Activated CD8-positive, alpha-beta memory T cell treated with anti-CD3 and anti-CD28 coated beads, Interleukin-2, amount 50 U/mL, for 1 hour (primary cell): ENCODE results near the gene CHRNB4.
"Not testable (repeated sequence)": the region's sequence is repeated elsewhere in the genome, so short reads cannot be mapped to it uniquely, and the experiment has no call there.

Experiments
- DNase-seq: peaks from one replicate; pipeline ENCODE4 v3.0.0-alpha.2; 2020; ENCODE audit errors: extremely low read depth

CHRNB4 gene, protein sequence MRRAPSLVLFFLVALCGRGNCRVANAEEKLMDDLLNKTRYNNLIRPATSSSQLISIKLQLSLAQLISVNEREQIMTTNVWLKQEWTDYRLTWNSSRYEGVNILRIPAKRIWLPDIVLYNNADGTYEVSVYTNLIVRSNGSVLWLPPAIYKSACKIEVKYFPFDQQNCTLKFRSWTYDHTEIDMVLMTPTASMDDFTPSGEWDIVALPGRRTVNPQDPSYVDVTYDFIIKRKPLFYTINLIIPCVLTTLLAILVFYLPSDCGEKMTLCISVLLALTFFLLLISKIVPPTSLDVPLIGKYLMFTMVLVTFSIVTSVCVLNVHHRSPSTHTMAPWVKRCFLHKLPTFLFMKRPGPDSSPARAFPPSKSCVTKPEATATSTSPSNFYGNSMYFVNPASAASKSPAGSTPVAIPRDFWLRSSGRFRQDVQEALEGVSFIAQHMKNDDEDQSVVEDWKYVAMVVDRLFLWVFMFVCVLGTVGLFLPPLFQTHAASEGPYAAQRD

DNA sequence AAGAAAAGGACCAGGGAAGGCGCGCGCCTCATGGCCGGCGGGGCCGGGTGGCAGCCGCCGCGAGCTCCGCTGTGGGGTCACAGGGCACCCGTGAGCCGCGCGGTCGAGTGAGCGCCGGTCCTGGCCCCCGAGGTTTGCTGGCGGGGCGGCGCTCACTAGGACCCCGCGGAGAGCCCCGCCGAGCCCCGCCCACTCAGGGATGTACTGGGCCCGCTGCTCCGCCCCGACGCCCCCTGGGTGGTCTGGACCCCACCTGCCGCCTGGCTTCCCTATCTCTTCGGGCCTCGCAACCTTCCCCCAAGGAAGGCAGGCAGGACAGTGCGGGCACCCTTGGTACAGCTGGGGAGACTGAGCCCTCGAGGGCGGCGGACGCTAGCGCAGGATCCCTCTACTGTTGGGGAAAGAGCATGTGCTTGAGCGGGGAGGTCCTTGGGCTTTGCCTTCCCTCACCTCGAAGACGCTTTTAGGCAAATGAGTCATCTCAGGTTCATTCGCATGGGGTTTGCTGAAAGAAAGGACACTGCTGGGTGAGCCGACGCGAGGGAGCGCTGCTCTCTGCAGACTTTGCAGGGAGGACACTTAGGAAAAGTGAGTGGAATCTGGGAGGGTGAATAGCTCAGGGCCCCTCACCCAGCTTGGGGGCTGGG, at the start of gene CHRNB4:
Gene CHRNB4, minus strand, starts transcription at position 109 of the 647 bp plus-strand sequence. Its CDS starts 77 bp downstream, at position 32.
- no peak for DNase-seq

GRCh38 chr15:78689626-78690025, 48.6 kb upstream of the CHRNB4 start:
- DNase-seq = no peak

GRCh38 chr15:78685925-78686324, 44.9 kb upstream of the CHRNB4 start:
- DNase-seq = no peak

GRCh38 chr15:78685159-78685921, 44.3 kb upstream of the CHRNB4 start:
- no peak for DNase-seq

DNA sequence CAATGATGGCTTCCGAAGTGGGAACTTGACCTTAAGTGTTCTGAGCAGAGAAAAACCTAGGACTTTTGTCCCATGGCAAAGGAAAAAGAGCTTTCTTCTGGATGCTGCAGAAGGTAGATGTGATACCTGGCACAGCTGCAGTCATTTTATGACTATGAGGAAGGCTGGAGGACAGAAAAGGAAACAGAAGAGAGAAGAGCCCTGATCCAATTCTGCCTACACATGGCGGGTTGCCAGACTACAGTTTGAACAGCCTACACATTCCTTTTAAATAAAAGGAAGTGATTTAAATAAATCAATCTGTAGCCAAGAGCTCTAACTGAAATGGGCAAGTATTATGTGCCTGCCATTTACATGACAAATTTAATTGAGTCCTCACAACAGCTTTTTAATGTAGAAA, 43.6 kb upstream of the CHRNB4 start:
- DNase-seq = no peak

GRCh38 chr15:78683599-78683998, 42.6 kb upstream of the CHRNB4 start:
- not testable (repeated sequence) for DNase-seq

- no peak for DNase-seq
These were observed 41.8 kb upstream of the CHRNB4 start for GRCh38 chr15:78682693-78683410.

DNA sequence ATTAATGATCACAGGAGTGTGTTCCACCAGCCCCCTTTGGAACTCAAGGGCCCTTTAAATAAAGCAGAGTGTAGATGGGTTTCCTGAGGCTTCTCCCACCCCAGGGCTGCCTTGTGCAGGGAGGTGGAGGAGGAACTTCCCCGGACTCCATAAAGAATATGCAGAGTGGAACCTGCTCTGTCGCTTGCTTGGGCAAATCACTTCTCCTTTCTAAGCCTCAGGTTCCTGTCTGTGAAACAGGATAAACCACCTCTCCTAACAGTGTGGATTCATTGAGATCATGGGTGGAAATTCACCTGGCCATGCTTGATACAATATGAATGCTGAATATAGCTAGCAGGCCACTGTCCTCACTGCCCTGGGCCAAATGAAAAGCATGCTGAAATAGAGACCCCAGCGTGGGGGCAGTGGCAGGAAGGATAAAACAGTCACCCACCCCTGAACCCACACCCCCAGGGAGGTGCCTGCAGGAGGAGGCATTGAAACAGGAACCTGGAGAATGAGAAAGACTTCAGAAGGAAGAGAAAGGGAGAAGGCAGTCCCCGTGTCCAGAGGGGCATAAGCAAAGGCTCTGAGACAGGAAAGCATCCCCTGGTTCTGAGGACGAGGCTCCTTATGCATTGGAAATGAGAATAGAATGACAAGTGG, 41.1 kb upstream of the CHRNB4 start:
- no peak for DNase-seq

DNA sequence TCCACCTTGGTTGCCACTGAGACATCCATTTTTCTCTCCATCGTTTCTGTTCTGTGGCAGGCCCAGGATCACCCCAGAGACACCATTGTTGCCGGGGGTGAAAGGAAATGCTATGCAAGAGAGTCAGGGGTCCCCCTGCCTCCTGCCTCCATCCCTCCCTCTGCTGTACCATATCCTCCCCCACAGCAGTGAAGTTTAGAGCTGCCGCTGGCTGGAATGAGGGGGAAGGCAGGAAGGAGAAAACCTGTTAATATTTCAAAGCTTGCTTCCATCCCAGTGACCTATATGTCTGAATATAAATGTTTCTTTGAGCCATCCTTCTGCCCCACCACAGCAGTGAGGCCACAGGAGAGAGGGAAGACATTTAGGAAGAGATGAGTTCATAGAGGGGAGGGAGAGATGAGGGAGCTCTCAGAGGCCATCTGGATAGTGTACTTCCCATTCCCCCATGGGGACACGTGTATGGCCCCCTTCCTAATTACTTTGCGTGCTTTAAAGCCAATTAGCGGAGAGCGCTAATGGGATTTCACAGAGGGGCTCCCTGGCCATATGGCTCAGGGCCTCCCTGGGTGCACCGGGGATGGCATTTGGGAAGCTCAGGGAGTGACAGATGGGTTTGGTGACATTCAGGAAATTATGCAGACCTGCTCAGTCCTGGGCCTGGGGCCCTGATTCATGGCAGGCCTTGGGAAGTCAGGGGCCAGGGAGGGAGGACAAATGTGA, 40.4 kb upstream of the CHRNB4 start:
- DNase-seq = no peak

GRCh38 chr15:78680431-78681075, 39.5 kb upstream of the CHRNB4 start:
- no peak for DNase-seq

GRCh38 chr15:78679089-78679511, 38.1 kb upstream of the CHRNB4 start:
- DNase-seq = no peak

DNA sequence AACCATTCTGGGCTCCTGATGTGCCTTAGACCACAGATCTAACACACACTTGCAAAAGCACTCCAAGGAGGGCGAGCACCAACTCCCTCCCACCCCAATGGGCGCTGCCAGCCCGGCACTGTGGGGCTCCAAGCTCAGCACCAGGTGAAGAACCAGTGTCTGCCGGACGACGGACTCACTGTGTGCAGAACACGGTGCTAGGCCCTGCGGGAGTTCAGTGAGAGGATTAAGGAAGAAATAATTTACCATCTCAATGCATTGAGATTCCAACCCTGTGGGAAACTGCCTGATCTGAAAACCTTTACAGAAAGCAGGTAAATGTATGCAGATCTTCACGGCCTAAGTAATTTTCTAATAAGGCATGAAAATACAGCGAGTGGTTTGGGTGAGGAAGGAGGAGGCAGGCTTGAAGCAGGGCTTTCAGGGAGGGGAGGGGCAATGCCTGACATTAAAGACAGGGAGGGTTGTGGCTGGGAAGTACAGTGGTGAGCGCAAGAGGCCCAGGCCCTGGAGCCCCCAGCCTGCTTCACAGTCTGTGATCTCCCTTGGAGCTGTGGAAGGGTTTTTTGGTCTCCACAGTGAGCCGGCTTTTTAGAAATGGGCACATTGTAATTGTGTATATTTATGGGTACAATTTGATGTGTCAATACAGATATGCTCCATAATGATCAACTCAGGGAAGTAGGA, 35.6 kb upstream of the CHRNB4 start:
- DNase-seq = no peak

DNA sequence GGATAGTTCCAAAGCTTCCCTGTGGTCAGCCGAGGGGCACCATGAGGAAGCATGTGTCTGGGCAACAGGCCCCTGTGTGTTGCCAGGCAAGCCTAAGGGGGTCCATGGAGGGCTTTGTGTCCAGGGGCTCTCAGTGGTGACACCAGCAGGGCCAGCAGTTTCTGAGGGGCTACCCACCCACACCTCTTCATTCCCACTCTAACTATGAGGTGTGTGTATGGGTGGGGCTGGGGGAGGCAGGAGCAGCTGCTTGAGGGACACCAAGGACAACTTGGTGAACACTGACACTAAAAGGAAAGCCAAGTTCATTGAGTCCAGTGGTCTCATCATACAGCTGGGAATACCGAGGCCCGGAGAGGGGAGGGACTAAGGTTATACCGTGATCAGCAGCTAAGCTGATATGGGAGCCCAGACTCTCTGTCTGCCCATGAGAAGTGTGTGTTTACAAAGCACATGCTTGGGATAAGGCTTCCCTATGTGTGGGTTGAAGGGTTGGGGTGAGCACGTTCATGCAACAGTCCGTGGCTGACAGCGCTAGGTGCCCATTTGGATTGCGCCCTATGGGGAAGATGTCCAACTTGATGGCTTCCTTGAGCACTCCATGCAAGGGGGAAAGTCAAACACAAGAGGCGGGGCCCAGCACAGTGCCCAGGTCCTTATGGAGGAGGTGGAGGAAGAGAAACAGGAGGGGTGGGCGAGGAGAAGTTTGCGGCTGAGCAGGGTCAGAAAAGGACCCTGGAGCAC, 34.8 kb upstream of the CHRNB4 start:
- no peak for DNase-seq

DNA sequence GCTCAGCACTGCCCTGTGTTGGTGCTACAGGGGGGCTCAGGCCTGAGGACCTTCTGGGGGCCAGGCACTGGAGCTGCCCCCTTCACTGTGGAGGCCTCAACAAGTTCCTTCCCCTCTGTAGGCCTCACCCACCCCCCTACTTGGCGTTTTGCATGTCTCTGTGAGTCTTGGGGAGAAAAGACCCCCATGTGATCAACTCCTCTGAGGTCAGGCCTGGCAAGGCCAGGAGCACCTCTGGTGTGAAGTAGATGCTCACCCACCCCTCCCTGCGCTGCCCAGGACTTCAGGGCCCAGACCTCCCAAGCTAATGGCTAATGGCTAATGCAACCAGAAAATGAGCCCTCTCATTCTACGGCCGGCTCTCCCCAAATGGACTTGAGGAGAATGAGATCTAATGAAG, 34.2 kb upstream of the CHRNB4 start:
- no peak for DNase-seq

DNA sequence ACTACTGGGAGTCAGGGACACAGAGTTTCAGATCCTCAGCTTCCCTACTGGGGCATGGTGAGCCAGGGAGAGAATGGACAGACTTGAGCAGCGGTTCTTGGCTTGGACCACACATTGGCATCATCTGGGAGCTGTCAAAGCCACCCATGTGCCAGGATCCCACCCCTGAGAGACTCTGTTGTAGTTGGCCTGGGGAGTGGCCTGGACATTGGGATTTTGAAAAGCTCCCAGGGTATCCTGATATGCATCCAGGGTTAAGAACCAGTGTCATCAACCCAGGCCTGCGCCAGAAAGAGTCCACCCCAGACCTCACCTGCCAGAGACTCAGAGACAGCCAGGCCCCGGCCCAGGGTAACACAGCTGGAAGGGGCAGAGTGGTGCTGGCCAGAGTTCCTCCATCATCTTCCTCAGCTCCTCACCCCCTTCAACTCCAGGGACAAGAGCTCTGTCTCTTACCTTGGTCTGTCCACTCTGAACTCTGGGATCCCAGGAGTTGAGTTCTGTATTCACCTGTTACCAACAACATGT, 33.0 kb upstream of the CHRNB4 start:
- DNase-seq = no peak

GRCh38 chr15:78673476-78673875, 32.5 kb upstream of the CHRNB4 start:
- no peak for DNase-seq

- no peak for DNase-seq
These were observed 31.4 kb upstream of the CHRNB4 start for GRCh38 chr15:78672285-78673014.
